Gastroesophageal sphincter (tissue), 4 donors: ENCODE data around the gene OVAAL. TPM values are rescaled to one million over a fixed set of nuclear protein-coding genes. Genes with fewer than 3 reads are reported as not detected.

Source experiments
- ATAC-seq: fragments of 150-250 bp; one replicate; pipeline ENCODE4 v1.9.1; 2016; ENCODE audit warnings: mild to moderate bottlenecking, moderate library complexity
- H3K27ac ChIP-seq, 4 donors: fragments of 200-600 bp; sonication (generic) in 3 of 4; 1 replicate in 3 of 4; 2 replicates in 1 of 4; pipeline ENCODE4 v1.5.1; 2016 to 2019
- H3K27me3 ChIP-seq: fragments of 200-600 bp; sonication (generic); one replicate; pipeline ENCODE4 v1.5.1; 2019
- H3K36me3 ChIP-seq, 2 donors: fragments of 200-600 bp; sonication (generic); one replicate each; pipeline ENCODE4 v1.5.1; 2019; ENCODE audit warnings: control low read depth in 1 of 2
- H3K4me1 ChIP-seq, 3 donors: fragments of 200-600 bp; sonication (generic); 1 replicate in 2 of 3; 2 replicates in 1 of 3; pipeline ENCODE4 v1.5.1; 2016 to 2019; ENCODE audit warnings: control low read depth in 2 of 3
- H3K4me3 ChIP-seq, 2 donors: fragments of 200-600 bp; sonication (generic); one replicate each; pipeline ENCODE4 v1.5.1; 2019; ENCODE audit warnings: mild to moderate bottlenecking in 1 of 2, moderate library complexity in 1 of 2
- H3K9me3 ChIP-seq, 3 donors: fragments of 200-600 bp; sonication (generic); one replicate each; pipeline ENCODE4 v1.5.1; 2017 to 2019; ENCODE audit warnings: control low read depth in 2 of 3
- EP300 ChIP-seq: sonication (generic); formaldehyde crosslinking; IDR thresholded peaks from one replicate; pipeline ENCODE4 v1.6.1; 2017; ENCODE audit warnings: antibody characterized with exemption, mild to moderate bottlenecking
- POLR2A ChIP-seq, 2 donors: fragments of 450-650 bp; IDR thresholded peaks; one replicate each; pipeline ENCODE4 v1.6.1; 2017; ENCODE audit warnings: antibody characterized with exemption in 2 of 2, mild to moderate bottlenecking in 2 of 2, moderate library complexity in 1 of 2
- POLR2AphosphoS5 ChIP-seq: sonication (generic); formaldehyde crosslinking; IDR thresholded peaks from one replicate; pipeline ENCODE4 v1.6.1; 2017; ENCODE audit warnings: antibody characterized with exemption
- WGBS, 2 donors: methylation state at CpG; one replicate each; pipeline ENCODE4 v1.1.5; 2018; ENCODE audit warnings: low coverage in 1 of 2; 5-methylcytosine and 5-hydroxymethylcytosine counted together
- total RNA-seq, 4 donors: library from RNA; depleted of rRNA; stranded (reverse); fragments of >200 nt; gene quantifications; one replicate each; pipeline ENCODE4 v1.1.0, GENCODE V29; 2016
- TF ChIP-seq, protein P1 (sequence below), 4 experiments: fragments of 200-600 bp in 2 of 4; fragments of 450-650 bp in 2 of 4; sonication (generic) in 1 of 4; IDR thresholded peaks; one replicate each; pipeline ENCODE4 v1.5.1; 2017 to 2019; ENCODE audit warnings: antibody characterized with exemption in 4 of 4, mild to moderate bottlenecking in 2 of 4, moderate library complexity in 2 of 4

Gene OVAAL
- total RNA-seq = not detected

- H3K27ac ChIP-seq = no peak within 1 kb of the TSS
- no peaks in the 10 kb centered on the region for H3K36me3 ChIP-seq
- H3K9me3 ChIP-seq = no peaks in the 10 kb centered on the region
- TF ChIP-seq POLR2AphosphoS5 = no peak
- TF ChIP-seq POLR2A (IDR thresholded peaks at IDR 0.05) = no peak
- no peak within 1 kb of the TSS for H3K4me3 ChIP-seq
- no peaks in the 10 kb centered on the region for H3K4me1 ChIP-seq
- whole genome bisulfite sequencing, 2 donors = 78 to 82% methylated on average over 4 to 5 of the region's 6 CpGs
- H3K27me3 ChIP-seq = no peaks in the 10 kb centered on the region
- ATAC-seq = no peak
Observed at GRCh38 chr1:180558664-180559063, at the start of gene OVAAL. Gene OVAAL, plus strand, starts transcription at chr1:180558964.

DNA sequence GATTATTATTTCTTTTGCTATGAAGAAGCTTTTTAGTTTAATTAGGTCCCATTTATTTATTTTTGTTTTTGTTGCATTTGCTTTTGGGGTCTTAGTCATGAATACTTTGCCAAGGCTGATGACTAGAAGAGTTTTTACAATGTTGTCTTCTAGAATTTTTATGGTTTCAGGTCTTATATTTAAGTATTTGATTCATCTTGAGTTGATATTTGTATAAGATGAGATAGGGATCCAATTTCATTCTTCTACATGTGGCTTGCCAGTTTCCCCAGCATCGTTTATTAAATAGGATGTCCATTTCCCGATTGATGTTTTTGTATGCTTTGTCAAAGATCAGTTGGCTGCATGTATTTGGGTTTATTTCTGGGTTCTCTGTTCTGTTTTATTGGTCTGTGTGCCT lies 47.9 kb upstream of the OVAAL start:
- Histone ChIP-seq H3K4me1 (peaks cover 0 to 5% (median 0%) of the 10 kb centered on the region in 3 donors), H3K9me3 (no peaks in the 10 kb centered on the region), H3K4me3 (no peak overlapping the region), H3K36me3 (no peaks in the 10 kb centered on the region), H3K27ac (no peak overlapping the region), H3K27me3 (no peaks in the 10 kb centered on the region)
- no peak for TF ChIP-seq POLR2A (IDR thresholded peaks at IDR 0.05)
- TF ChIP-seq, protein P1, sequence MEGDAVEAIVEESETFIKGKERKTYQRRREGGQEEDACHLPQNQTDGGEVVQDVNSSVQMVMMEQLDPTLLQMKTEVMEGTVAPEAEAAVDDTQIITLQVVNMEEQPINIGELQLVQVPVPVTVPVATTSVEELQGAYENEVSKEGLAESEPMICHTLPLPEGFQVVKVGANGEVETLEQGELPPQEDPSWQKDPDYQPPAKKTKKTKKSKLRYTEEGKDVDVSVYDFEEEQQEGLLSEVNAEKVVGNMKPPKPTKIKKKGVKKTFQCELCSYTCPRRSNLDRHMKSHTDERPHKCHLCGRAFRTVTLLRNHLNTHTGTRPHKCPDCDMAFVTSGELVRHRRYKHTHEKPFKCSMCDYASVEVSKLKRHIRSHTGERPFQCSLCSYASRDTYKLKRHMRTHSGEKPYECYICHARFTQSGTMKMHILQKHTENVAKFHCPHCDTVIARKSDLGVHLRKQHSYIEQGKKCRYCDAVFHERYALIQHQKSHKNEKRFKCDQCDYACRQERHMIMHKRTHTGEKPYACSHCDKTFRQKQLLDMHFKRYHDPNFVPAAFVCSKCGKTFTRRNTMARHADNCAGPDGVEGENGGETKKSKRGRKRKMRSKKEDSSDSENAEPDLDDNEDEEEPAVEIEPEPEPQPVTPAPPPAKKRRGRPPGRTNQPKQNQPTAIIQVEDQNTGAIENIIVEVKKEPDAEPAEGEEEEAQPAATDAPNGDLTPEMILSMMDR (IDR thresholded peaks at IDR 0.05) = no peak
- no peak for TF ChIP-seq EP300
- TF ChIP-seq POLR2AphosphoS5 = no peak
- WGBS, 2 donors = 86 to 100% methylated on average over 2 of the region's 2 CpGs
- ATAC-seq = no peak

- 87 to 88% methylated on average over 3 to 6 of the region's 6 CpGs for WGBS, 2 donors
- H3K27me3 ChIP-seq = no peaks in the 10 kb centered on the region
- H3K4me1 ChIP-seq = peaks cover 0 to 14% (median 0%) of the 10 kb centered on the region in 3 donors
- TF ChIP-seq, protein P1 (IDR thresholded peaks at IDR 0.05) = no peak
- no peak for TF ChIP-seq POLR2AphosphoS5
- TF ChIP-seq POLR2A (IDR thresholded peaks at IDR 0.05) = no peak
- no peak for TF ChIP-seq EP300
- no peak overlapping the region for H3K27ac ChIP-seq
- no peak overlapping the region for H3K4me3 ChIP-seq
- H3K9me3 ChIP-seq = no peaks in the 10 kb centered on the region
- no peak for ATAC-seq
- no peaks in the 10 kb centered on the region for H3K36me3 ChIP-seq
Observed at GRCh38 chr1:180513531-180513930, 45.2 kb upstream of the OVAAL start.

DNA sequence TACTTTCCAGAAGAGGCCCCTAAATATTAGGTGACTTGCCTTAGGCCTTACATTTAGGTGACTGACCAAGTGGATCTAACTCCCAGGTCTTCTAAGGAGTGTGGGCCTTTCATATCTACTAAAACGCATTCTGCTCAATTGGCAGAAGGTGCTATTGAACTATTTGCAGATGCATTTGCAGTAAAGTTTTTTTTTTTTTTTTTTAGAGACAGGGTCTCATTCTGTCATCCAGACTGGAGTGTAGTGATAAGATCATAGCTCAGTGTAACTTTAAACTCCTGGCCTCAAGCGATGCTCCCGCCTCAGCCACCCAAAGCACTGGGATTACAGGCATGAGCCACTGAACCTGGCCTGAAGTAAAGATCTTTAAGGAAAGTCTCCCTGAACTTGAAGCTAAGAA lies 43.4 kb upstream of the OVAAL start:
- H3K27me3 ChIP-seq = no peaks in the 10 kb centered on the region
- TF ChIP-seq, protein P1 (IDR thresholded peaks at IDR 0.05) = no peak
- TF ChIP-seq POLR2A (IDR thresholded peaks at IDR 0.05) = no peak
- no peak for TF ChIP-seq POLR2AphosphoS5
- no peak for TF ChIP-seq EP300
- no peak overlapping the region for H3K27ac ChIP-seq
- H3K4me1 ChIP-seq = peaks cover 0 to 14% (median 0%) of the 10 kb centered on the region in 3 donors
- no peak for ATAC-seq
- H3K36me3 ChIP-seq = no peaks in the 10 kb centered on the region
- H3K4me3 ChIP-seq = no peak overlapping the region
- 20 to 40% methylated on average over 2 to 3 of the region's 3 CpGs for WGBS, 2 donors
- no peaks in the 10 kb centered on the region for H3K9me3 ChIP-seq

GRCh38 chr1:180515857-180516388 lies 42.8 kb upstream of the OVAAL start:
- 0 to 5% methylated on average over 5 to 8 of the region's 8 CpGs for WGBS, 2 donors
- H3K27me3 ChIP-seq = no peaks in the 10 kb centered on the region
- H3K4me3 ChIP-seq = no peak overlapping the region
- H3K4me1 ChIP-seq = peaks cover 0 to 14% (median 0%) of the 10 kb centered on the region in 3 donors
- H3K9me3 ChIP-seq = no peaks in the 10 kb centered on the region
- peak overlapping the region in 2 of 4 donors; percentile 2 to 20 for H3K27ac ChIP-seq
- ATAC-seq = peak; percentile 95
- TF ChIP-seq EP300 (no peak), POLR2A (IDR thresholded peaks at IDR 0.05) (no peak), POLR2AphosphoS5 (no peak)
- TF ChIP-seq, protein P1 (IDR thresholded peaks at IDR 0.05) = peak; percentile 60 to 90 (median 82)
- no peaks in the 10 kb centered on the region for H3K36me3 ChIP-seq
